Stimulated activated CD4-positive, alpha-beta T cell treated with anti-CD3 and anti-CD28 coated beads, Interleukin-1b, Interleukin-23, amount 100 ng/mL, for 48 hours (primary cell): ENCODE results near the gene RPL7A.
"Not testable (repeated sequence)": the region's sequence is repeated elsewhere in the genome, so short reads cannot be mapped to it uniquely, and the experiment has no call there.

ENCODE experiments used
- DNase-seq: peaks from one replicate; pipeline ENCODE4 v3.0.0-alpha.2; 2020

RPL7A gene

GRCh38 chr9:133392308-133392707, 44.3 kb downstream of the RPL7A start:
- not testable (repeated sequence) for DNase-seq

- DNase-seq = no peak
These were observed 45.4 kb downstream of the RPL7A start for GRCh38 chr9:133393399-133393798.

GRCh38 chr9:133394687-133395271, 46.8 kb downstream of the RPL7A start:
- no peak for DNase-seq

- no peak for DNase-seq
These were observed 48.9 kb downstream of the RPL7A start for GRCh38 chr9:133396952-133397351.

- no peak for DNase-seq
These were observed 49.4 kb downstream of the RPL7A start for GRCh38 chr9:133397370-133397769.

GRCh38 chr9:133397895-133398294, 49.9 kb downstream of the RPL7A start:
- DNase-seq = no peak

- no peak for DNase-seq
These were observed 52.3 kb downstream of the RPL7A start for GRCh38 chr9:133400292-133400691.
